HEK293T (cell line): ENCODE measurements around the gene RPL26.

Source experiments
- FOXA1 ChIP-seq: fragments of 450-650 bp; IDR thresholded peaks from 2 replicates; pipeline ENCODE4 v1.6.1; 2016; ENCODE audit warnings: mild to moderate bottlenecking
- ZNF384 ChIP-seq: fragments of 450-650 bp; IDR thresholded peaks from 2 replicates; pipeline ENCODE4 v1.6.1; 2016

- TF ChIP-seq FOXA1 (no peak), ZNF384 (no peak)
Observed at GRCh38 chr17:8345951-8346665, 36.9 kb downstream of the RPL26 start.
